GM10266 (cell line): ENCODE data around the gene CIPC.

Experiments
- DNase-seq: peaks from one replicate; pipeline ENCODE4 v3.0.0; 2012; ENCODE audit errors: extremely low spot score
- CTCF ChIP-seq: IDR thresholded peaks from 2 replicates; pipeline ENCODE4 v1.5.1; 2012; ENCODE audit warnings: mild to moderate bottlenecking, low read depth; ENCODE audit not compliant: control insufficient read depth, insufficient read depth; ENCODE audit errors: missing control alignments

CIPC gene

DNA sequence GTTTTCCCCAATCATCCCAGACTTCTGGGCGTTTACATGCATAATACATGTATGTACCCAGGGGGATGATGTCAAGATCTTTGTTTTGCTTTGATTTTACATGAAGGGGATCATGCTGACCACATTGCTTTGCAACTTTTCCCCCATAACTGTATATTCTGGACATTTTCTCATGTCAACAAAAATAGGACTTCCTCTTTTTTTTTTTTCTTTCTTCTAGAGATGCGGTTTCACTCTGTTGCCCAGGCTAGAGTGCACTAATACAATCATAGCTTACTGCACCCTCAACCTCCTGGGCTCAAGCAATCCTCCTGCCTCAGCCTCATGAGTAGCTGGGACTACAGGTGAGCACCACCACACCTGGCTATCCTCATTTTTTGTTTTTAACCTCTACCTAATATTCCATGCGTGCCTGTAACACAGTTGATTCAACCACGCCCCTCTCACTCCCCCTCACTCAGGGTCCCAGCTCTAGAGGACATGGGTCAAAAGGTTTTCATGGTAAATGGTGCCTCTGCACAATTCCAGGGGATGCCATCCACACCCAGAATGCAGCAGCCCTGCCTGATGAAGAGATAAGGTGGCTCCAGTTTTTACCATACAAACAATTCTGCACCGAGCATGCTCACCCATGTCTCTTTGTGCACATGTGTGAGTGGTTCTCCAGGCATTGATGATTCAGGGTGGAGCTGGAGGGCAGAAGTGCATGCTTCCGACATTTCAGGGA, 32.0 kb upstream of the CIPC start:
- no peak for DNase-seq
- no peak for TF ChIP-seq CTCF

DNA sequence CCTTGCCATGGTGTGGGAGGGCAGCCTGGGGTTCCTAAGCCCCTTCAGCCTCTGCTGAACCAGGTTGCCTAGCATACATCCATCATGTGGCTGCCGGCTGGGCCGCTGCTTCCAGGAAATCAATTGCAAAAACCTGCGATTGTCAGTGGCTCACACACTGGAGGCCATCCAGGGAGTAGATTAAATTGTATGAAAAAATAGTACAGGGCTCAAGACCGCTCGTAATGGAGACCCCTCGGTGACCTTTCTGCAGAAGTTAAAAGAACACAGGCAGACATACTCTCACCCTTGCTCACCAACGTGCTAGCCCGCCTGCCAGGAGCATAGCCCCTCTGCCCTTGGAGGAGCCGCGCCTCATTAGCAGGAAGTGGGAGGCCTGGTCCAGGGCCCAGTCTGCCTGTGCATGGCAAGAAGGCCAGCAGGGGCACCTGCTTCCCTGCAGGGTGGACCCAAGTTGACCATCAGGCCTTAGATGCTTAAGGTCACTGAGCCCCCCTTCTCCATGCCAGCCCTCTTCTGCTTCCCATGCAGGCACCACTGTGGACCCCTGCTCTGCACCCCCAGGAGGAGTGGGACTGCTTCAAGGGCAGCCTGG, 31.4 kb upstream of the CIPC start:
- no peak for DNase-seq
- TF ChIP-seq CTCF = no peak

DNA sequence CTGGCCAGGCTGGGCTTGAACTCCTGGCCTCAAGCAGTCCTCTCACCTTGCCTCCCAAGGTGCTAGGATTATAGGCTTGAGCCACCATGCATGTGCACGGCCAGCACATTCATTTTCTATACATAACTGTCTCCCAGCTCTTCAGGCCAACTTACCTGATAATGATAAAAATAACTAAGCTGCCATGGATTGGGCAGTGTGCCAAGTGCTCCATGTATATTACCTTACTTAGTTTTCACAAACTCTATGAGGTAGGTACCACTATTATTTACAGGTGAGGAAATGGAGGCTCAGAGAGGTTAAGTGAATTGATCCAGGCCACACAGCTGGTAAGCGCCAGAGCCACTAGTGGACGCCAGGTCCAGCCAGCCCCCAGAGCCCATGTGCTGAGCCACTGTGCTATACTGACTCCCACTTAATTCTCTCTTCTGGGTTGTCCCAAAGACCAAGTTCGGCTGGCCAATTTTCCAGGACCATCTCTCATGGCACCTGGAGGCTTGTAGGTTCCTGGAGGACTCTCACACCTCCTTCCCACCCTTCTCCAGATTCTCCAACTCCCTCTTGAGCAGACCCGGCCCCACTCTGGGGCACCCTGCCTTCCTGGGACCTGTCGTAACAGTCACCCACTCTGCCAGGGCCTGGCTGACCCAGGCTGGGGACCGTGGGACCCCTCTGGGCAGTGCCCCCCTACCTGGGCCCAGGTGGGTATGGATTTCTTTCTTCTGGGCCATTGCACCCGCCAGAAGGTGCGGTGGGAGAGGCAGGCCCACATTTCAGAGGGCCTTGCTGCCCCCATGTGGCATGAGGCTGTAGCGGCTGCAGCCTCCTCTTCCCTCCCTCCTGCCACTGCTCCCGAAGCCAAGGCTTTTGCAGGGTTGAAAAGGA, 30.2 kb upstream of the CIPC start:
- TF ChIP-seq CTCF = peak; percentile 94
- peak; percentile 61 for DNase-seq

DNA sequence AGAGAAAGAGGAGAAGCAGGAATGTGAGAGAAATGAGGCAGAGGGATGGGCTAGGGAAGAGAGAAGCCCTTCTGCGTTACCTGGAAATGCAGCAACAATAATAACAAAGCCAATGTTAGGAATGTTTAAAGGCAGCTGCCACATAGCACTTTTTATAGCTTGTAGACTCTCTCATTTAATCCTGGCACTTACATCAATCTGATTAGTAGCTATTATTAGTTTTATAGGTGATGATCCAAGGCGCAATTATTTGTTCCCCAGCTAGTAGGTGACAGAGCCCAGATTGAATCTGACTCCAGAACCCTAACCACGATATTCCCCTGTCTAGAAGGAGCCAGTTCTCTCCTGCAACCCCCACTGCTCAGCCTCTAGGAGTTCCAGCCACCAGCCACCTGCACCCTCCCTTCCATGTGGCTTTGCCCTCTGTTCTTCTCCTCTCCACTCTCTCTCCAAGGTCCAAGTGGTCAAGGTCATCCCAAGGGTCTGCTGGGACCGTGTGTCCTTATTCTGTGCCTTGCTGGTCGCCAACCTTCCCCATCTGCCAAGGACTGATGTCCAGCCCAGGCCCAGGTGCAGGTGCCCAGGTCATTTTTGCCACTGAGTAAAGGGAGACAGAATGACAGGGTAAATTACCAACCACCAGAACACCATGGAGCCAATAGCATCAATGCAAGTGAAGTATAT, 29.4 kb upstream of the CIPC start:
- DNase-seq = no peak
- TF ChIP-seq CTCF = no peak

DNA sequence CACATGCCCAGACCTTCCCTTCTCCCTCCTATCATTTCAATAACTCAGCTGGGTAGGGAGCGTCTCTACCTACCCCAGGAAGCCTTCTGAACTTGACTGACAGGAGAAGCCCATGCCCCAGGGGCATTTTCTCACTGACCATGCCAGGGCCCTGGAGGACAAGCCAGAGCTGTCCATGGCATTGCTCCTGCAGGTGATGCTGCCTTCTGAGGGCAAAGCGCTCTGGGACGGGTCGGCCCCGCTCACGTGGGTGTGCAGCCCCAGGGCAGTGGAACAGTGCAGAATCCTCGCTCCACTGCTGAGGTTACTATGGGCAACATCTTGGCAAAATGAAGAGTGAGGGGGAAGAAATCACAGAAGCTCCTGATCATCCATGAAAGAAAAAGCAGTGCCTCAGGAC, 28.5 kb upstream of the CIPC start:
- no peak for TF ChIP-seq CTCF
- DNase-seq = no peak

DNA sequence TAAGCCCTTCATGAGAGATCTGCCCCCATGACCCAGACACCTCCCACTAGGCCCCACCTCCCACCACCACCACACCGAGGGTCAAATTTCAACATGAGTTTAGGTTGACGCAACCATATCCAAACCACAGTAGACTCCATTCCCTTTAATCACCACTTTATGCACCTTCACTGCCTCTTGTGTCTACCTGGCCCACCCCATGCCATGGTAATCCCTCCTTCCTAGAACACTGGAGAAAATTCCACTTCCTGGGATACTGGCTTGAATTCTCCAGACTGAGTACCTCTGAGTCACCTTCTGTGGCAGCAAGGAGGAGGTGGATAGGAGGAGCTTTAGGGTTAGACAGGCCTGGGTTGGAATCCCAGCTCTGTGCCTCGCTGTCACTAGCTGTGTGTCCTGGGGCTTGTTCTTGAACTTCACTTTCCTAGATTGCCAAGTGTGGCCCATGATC, 26.1 kb upstream of the CIPC start:
- TF ChIP-seq CTCF = no peak
- DNase-seq = no peak
